Immature natural killer cell (primary cell): Measurements from ENCODE around the gene KPNB1. TPM values are rescaled to one million over a fixed set of nuclear protein-coding genes. Genes with fewer than 3 reads are reported as not detected.

Experiments used
- DNase-seq, 3 donors: peaks; one replicate each; pipeline ENCODE4 v3.0.0; 2022; ENCODE audit warnings: mixed read lengths in 1 of 3
- H3K27ac Mint-ChIP-seq, 6 donors: one replicate each; pipeline ENCODE4 v1.8.0; 2020; ENCODE audit warnings: mixed read lengths in 6 of 6, mild to moderate bottlenecking in 5 of 6, inconsistent platforms in 4 of 6, moderate library complexity in 3 of 6
- H3K27me3 Mint-ChIP-seq, 3 donors: one replicate each; pipeline ENCODE4 v1.8.0; 2020 to 2021; ENCODE audit warnings: low read depth in 3 of 3, mild to moderate bottlenecking in 3 of 3, mixed read lengths in 3 of 3, moderate library complexity in 3 of 3, inconsistent platforms in 1 of 3
- H3K36me3 Mint-ChIP-seq, 3 donors: one replicate each; pipeline ENCODE4 v1.8.0; 2020; ENCODE audit warnings: mixed read lengths in 3 of 3, inconsistent platforms in 2 of 3, mild to moderate bottlenecking in 2 of 3
- H3K4me1 Mint-ChIP-seq, 2 donors: one replicate each; pipeline ENCODE4 v1.8.0; 2020; ENCODE audit warnings: inconsistent platforms in 2 of 2, mild to moderate bottlenecking in 2 of 2, mixed read lengths in 2 of 2, moderate library complexity in 1 of 2
- H3K4me3 Mint-ChIP-seq, 5 donors: one replicate each; pipeline ENCODE4 v1.8.0; 2020; ENCODE audit warnings: mild to moderate bottlenecking in 5 of 5, mixed read lengths in 5 of 5, inconsistent platforms in 3 of 5, moderate library complexity in 3 of 5
- H3K9me3 Mint-ChIP-seq, 6 donors: one replicate each; pipeline ENCODE4 v1.8.0; 2020; ENCODE audit warnings: mild to moderate bottlenecking in 6 of 6, mixed read lengths in 6 of 6, inconsistent platforms in 4 of 6, moderate library complexity in 3 of 6
- polyA plus RNA-seq, 3 donors: library from polyadenylated mRNA; unstranded; fragments of 300-500 nt; fragmentation: Illumina TruSeq; gene quantifications; one replicate each; pipeline ENCODE4 v1.2.3, GENCODE V29; 2021

The KPNB1 gene
- polyA plus RNA-seq, 3 donors from 2014 or later = 15.8 to 27.9 (median 17.3) TPM

- Mint-ChIP-seq H3K27ac (peak overlapping the region in 1 of 6 donors; percentile 76), H3K4me3 (no peak overlapping the region), H3K27me3 (peaks cover 0 to 4% (median 0%) of the 10 kb centered on the region in 3 donors), H3K9me3 (no peaks in the 10 kb centered on the region), H3K4me1 (peaks cover 2 to 6% of the 10 kb centered on the region in 2 donors), H3K36me3 (peaks cover 6 to 21% (median 14%) of the 10 kb centered on the region in 3 donors)
- no peak for DNase-seq
Observed at GRCh38 chr17:47624727-47625068, 25.0 kb upstream of the KPNB1 start.

DNA sequence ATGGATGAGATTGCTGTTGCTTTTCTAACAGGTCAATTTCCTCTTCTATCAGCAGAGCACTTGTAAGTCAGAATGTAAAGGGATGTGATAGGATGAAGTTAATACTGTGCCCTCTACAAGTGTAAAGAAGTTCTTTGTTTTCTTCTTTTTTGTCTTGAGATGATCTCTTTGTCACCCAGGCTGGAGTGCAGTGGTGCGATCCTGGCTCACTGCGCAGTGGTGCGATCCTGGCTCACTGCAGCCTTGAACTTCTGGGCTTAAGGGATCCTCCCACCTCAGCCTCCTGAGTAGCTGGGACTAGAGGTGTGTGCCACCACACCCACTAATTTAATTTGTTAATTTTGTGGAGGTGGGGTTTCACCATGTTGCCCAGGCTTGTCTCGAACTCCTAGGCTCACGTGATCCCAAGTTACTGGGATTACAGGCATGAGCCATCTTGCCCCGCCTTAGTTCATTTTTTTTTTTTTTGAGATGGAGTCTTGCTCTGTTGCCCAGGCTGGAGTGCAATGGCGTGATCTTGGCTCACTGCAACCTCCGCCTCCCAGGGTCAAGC, 21.6 kb upstream of the KPNB1 start:
- H3K4me3 Mint-ChIP-seq = no peak overlapping the region
- no peaks in the 10 kb centered on the region for H3K4me1 Mint-ChIP-seq
- peaks cover 5 to 9% (median 5%) of the 10 kb centered on the region in 3 donors for H3K36me3 Mint-ChIP-seq
- no peak overlapping the region for H3K27ac Mint-ChIP-seq
- no peak for DNase-seq
- no peaks in the 10 kb centered on the region for H3K9me3 Mint-ChIP-seq
- peaks cover 0 to 1% (median 0%) of the 10 kb centered on the region in 3 donors for H3K27me3 Mint-ChIP-seq

GRCh38 chr17:47629826-47630225, 19.9 kb upstream of the KPNB1 start:
- Mint-ChIP-seq H3K9me3 (no peaks in the 10 kb centered on the region), H3K27ac (peak overlapping the region in 1 of 6 donors; percentile 65), H3K27me3 (peaks cover 0 to 3% (median 2%) of the 10 kb centered on the region in 3 donors), H3K4me3 (no peak overlapping the region), H3K36me3 (peaks cover 3 to 6% (median 5%) of the 10 kb centered on the region in 3 donors), H3K4me1 (peaks cover 8 to 11% of the 10 kb centered on the region in 2 donors)
- DNase-seq = no peak

GRCh38 chr17:47630614-47631013, 19.1 kb upstream of the KPNB1 start:
- peaks cover 0 to 4% (median 3%) of the 10 kb centered on the region in 3 donors for H3K27me3 Mint-ChIP-seq
- H3K4me3 Mint-ChIP-seq = no peak overlapping the region
- H3K4me1 Mint-ChIP-seq = peaks cover 13 to 16% of the 10 kb centered on the region in 2 donors
- peaks cover 0 to 5% (median 5%) of the 10 kb centered on the region in 3 donors for H3K36me3 Mint-ChIP-seq
- H3K27ac Mint-ChIP-seq = peak overlapping the region in 1 of 6 donors; percentile 65
- DNase-seq = no peak
- H3K9me3 Mint-ChIP-seq = no peaks in the 10 kb centered on the region

- H3K36me3 Mint-ChIP-seq = peaks cover 0 to 5% (median 5%) of the 10 kb centered on the region in 3 donors
- no peak overlapping the region for H3K27ac Mint-ChIP-seq
- DNase-seq = no peak
- H3K4me3 Mint-ChIP-seq = no peak overlapping the region
- peaks cover 20 to 26% of the 10 kb centered on the region in 2 donors for H3K4me1 Mint-ChIP-seq
- peaks cover 0 to 4% (median 3%) of the 10 kb centered on the region in 3 donors for H3K27me3 Mint-ChIP-seq
- H3K9me3 Mint-ChIP-seq = no peaks in the 10 kb centered on the region
Observed at GRCh38 chr17:47632991-47633390, 16.7 kb upstream of the KPNB1 start.

GRCh38 chr17:47633996-47634395, 15.7 kb upstream of the KPNB1 start:
- peak overlapping the region in 4 of 6 donors; percentile 60 to 83 (median 74) for H3K27ac Mint-ChIP-seq
- H3K4me1 Mint-ChIP-seq = peaks cover 20 to 26% of the 10 kb centered on the region in 2 donors
- peak overlapping the region in 1 of 5 donors; percentile 36 for H3K4me3 Mint-ChIP-seq
- H3K27me3 Mint-ChIP-seq = peaks cover 0 to 4% (median 3%) of the 10 kb centered on the region in 3 donors
- peaks cover 0 to 7% (median 7%) of the 10 kb centered on the region in 3 donors for H3K36me3 Mint-ChIP-seq
- DNase-seq = no peak
- no peaks in the 10 kb centered on the region for H3K9me3 Mint-ChIP-seq

DNA sequence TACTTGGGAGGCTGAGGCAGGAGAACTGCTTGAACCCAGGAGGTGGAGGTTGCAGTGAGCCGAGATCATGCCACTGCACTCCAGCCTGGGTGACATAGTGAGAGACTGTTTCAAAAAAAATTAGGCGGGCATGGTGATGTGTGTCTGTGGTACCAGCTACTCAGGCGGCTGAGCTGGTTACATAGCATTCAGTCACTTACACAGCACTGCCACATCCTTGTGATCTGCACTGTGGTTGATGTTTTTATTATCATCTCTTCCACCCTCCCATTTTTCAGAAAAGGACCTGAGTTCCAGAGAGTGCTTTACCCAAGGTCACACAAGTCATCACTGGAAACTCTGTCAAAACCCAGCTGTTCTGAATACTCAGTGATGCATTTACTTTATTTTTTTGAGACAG, 14.8 kb upstream of the KPNB1 start:
- peaks cover 20 to 26% of the 10 kb centered on the region in 2 donors for H3K4me1 Mint-ChIP-seq
- no peaks in the 10 kb centered on the region for H3K9me3 Mint-ChIP-seq
- peak overlapping the region; percentile 6 to 64 (median 54) for H3K4me3 Mint-ChIP-seq
- H3K27me3 Mint-ChIP-seq = peaks cover 0 to 4% (median 3%) of the 10 kb centered on the region in 3 donors
- peaks cover 0 to 8% (median 8%) of the 10 kb centered on the region in 3 donors for H3K36me3 Mint-ChIP-seq
- peak; percentile 66 to 73 (median 66) for DNase-seq
- peak overlapping the region; percentile 60 to 86 (median 81) for H3K27ac Mint-ChIP-seq

DNA sequence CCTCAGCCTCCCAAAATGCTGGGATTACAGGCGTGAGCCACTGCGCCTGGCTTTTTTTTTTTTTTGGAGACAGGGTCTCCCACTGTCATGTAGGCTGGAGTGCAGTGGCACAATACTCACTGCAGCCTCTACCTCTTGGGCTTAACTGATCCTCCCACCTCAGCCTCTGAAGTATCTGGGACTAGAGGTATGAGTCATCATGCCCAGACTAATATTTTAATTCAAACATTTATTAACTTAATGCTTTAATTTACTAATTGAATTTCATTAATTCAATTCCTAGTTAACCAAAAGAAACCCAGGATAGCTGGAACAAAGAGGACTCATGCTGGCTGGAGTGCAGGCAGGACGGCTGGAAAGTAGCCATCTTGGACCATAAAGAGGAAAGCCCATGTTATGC, 14.0 kb upstream of the KPNB1 start:
- no peak for DNase-seq
- no peaks in the 10 kb centered on the region for H3K9me3 Mint-ChIP-seq
- peaks cover 0 to 8% (median 8%) of the 10 kb centered on the region in 3 donors for H3K36me3 Mint-ChIP-seq
- peak overlapping the region in 1 of 5 donors; percentile 20 for H3K4me3 Mint-ChIP-seq
- peaks cover 0 to 4% (median 3%) of the 10 kb centered on the region in 3 donors for H3K27me3 Mint-ChIP-seq
- peak overlapping the region in 3 of 6 donors; percentile 45 to 79 (median 59) for H3K27ac Mint-ChIP-seq
- peaks cover 20 to 26% of the 10 kb centered on the region in 2 donors for H3K4me1 Mint-ChIP-seq

- peak overlapping the region in 4 of 6 donors; percentile 19 to 79 (median 58) for H3K27ac Mint-ChIP-seq
- peak overlapping the region in 2 of 5 donors; percentile 31 to 63 for H3K4me3 Mint-ChIP-seq
- peaks cover 20 to 26% of the 10 kb centered on the region in 2 donors for H3K4me1 Mint-ChIP-seq
- peaks cover 0 to 3% (median 3%) of the 10 kb centered on the region in 3 donors for H3K36me3 Mint-ChIP-seq
- DNase-seq = no peak
- H3K27me3 Mint-ChIP-seq = peaks cover 0 to 4% (median 3%) of the 10 kb centered on the region in 3 donors
- H3K9me3 Mint-ChIP-seq = no peaks in the 10 kb centered on the region
Observed at GRCh38 chr17:47636273-47637030, 13.3 kb upstream of the KPNB1 start.

- Mint-ChIP-seq H3K4me3 (no peak overlapping the region), H3K27ac (no peak overlapping the region), H3K9me3 (no peaks in the 10 kb centered on the region), H3K4me1 (peaks cover 19 to 24% of the 10 kb centered on the region in 2 donors), H3K36me3 (peaks cover 0 to 3% (median 3%) of the 10 kb centered on the region in 3 donors), H3K27me3 (peaks cover 2 to 4% (median 3%) of the 10 kb centered on the region in 3 donors)
- no peak for DNase-seq
Observed at GRCh38 chr17:47638903-47639302, 10.8 kb upstream of the KPNB1 start.

DNA sequence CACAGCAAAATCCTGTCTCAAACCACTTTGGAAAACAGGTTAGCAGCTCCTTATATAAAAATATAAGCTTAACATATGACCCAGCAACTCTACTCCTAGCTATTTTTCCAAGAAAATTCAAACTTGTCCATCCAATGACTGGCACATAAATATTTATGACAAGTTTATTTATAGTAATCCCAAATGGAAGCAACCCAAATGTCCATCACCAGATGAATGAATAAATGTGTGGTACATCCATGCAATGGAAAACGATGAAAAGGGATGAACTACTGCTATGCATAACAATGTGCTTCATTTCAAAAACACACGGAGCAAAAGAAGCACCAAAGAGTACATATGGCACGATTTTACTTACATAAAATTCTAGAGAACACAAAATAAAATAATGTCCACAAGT, 9.6 kb upstream of the KPNB1 start:
- Mint-ChIP-seq H3K9me3 (no peaks in the 10 kb centered on the region), H3K36me3 (peaks cover 0 to 8% (median 3%) of the 10 kb centered on the region in 3 donors), H3K4me1 (peaks cover 10 to 12% of the 10 kb centered on the region in 2 donors), H3K27me3 (peaks cover 0 to 2% (median 2%) of the 10 kb centered on the region in 3 donors), H3K4me3 (no peak overlapping the region), H3K27ac (no peak overlapping the region)
- DNase-seq = no peak

DNA sequence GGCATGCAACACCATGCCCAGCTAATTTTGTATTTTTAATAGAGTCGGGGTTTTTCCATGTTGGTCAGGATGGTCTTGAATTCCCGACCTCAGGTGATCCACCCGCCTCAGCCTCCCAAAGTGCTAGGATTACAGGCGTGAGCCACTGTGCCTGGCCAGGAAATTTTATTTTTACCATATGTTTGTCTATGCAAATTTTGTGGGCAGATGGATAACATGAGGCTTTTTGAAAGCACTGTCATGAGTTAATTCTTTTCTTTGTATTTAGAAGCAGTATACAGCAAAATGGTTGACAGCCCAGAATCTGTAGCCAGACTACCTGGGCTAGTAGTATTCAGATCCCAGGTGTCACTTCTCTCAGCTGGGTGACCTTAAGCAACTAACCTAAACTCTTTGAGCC, 8.5 kb upstream of the KPNB1 start:
- Mint-ChIP-seq H3K4me3 (no peak overlapping the region), H3K36me3 (peaks cover 0 to 8% (median 3%) of the 10 kb centered on the region in 3 donors), H3K27ac (no peak overlapping the region), H3K4me1 (peaks cover 6 to 7% of the 10 kb centered on the region in 2 donors), H3K27me3 (peaks cover 0 to 2% (median 2%) of the 10 kb centered on the region in 3 donors), H3K9me3 (no peaks in the 10 kb centered on the region)
- DNase-seq = no peak

DNA sequence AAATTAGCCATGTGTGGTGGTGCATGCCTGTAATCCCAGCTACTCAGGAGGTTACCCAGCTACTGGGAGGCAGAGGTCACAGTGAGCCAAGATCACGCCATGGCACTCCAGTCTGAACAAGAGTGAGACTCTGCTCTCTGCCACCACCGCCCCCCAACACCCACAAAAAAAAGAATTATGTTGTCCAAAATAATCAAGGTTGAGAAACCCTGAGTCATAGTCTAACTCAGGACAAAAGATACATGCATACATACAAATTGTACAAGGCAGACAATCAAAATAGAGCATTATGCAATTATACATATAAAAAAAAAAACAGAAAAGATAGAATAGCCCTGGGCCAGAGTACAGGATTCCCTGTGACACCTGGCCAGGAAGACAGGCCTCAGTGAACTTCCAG, 6.6 kb upstream of the KPNB1 start:
- no peak overlapping the region for H3K4me3 Mint-ChIP-seq
- DNase-seq = no peak

GRCh38 chr17:47644324-47644723, 5.4 kb upstream of the KPNB1 start:
- H3K27me3 Mint-ChIP-seq = peaks cover 3 to 5% (median 4%) of the 10 kb centered on the region in 3 donors
- no peak overlapping the region for H3K27ac Mint-ChIP-seq
- H3K36me3 Mint-ChIP-seq = peaks cover 0 to 5% (median 0%) of the 10 kb centered on the region in 3 donors
- peaks cover 11 to 13% of the 10 kb centered on the region in 2 donors for H3K4me1 Mint-ChIP-seq
- no peaks in the 10 kb centered on the region for H3K9me3 Mint-ChIP-seq
- H3K4me3 Mint-ChIP-seq = no peak overlapping the region
- no peak for DNase-seq

More for the DNA sequence above, 6.6 kb upstream of the KPNB1 start:
- no peaks in the 10 kb centered on the region for H3K9me3 Mint-ChIP-seq
- no peak overlapping the region for H3K27ac Mint-ChIP-seq
- peaks cover 0 to 2% (median 2%) of the 10 kb centered on the region in 3 donors for H3K27me3 Mint-ChIP-seq
- peaks cover 0 to 2% of the 10 kb centered on the region in 2 donors for H3K4me1 Mint-ChIP-seq
- peaks cover 0 to 8% (median 3%) of the 10 kb centered on the region in 3 donors for H3K36me3 Mint-ChIP-seq
